Smooth muscle cell (in vitro differentiated cells): Measurements from ENCODE around the gene MAFB. TPM values are rescaled to one million over a fixed set of nuclear protein-coding genes. Genes with fewer than 3 reads are reported as not detected.

ENCODE experiments used
- DNase-seq: peaks from one replicate; lab custom pipeline; 2025; ENCODE audit not compliant: unreplicated experiment; lab: John Stamatoyannopoulos, UW
- H2AFZ ChIP-seq: fragments of 200-600 bp; sonication (generic); 2 replicates; pipeline ENCODE4 v1.6.0; 2016; ENCODE audit warnings: antibody characterized with exemption, low read depth, mild to moderate bottlenecking
- H3F3A ChIP-seq: fragments of 200-600 bp; sonication (generic); 2 replicates; pipeline ENCODE4 v1.6.0; 2017; ENCODE audit warnings: antibody characterized with exemption, low read depth
- H3K27ac ChIP-seq: fragments of 200-600 bp; sonication (generic); 2 replicates; pipeline ENCODE4 v1.5.1; 2016; ENCODE audit warnings: low read depth, mild to moderate bottlenecking
- H3K27me3 ChIP-seq: fragments of 200-600 bp; sonication (generic); 2 replicates; pipeline ENCODE4 v1.6.1; 2016; ENCODE audit warnings: low read depth, mild to moderate bottlenecking
- H3K36me3 ChIP-seq: fragments of 200-600 bp; sonication (generic); 2 replicates; pipeline ENCODE4 v1.5.1; 2016; ENCODE audit warnings: low read depth
- H3K4me1 ChIP-seq: fragments of 200-600 bp; sonication (generic); 2 replicates; pipeline ENCODE4 v1.5.1; 2016; ENCODE audit warnings: low read depth
- H3K4me2 ChIP-seq: fragments of 200-600 bp; sonication (generic); 2 replicates; pipeline ENCODE4 v1.6.0; 2016; ENCODE audit warnings: mild to moderate bottlenecking
- H3K4me3 ChIP-seq: fragments of 200-600 bp; sonication (generic); 2 replicates; pipeline ENCODE4 v1.5.1; 2016; ENCODE audit warnings: mild to moderate bottlenecking
- H3K79me2 ChIP-seq: fragments of 200-600 bp; sonication (generic); 2 replicates; pipeline ENCODE4 v1.6.0; 2016; ENCODE audit warnings: low read depth, mild to moderate bottlenecking
- H3K9ac ChIP-seq: fragments of 200-600 bp; sonication (generic); 2 replicates; pipeline ENCODE4 v1.6.0; 2016; ENCODE audit warnings: low read depth
- H3K9me3 ChIP-seq: fragments of 200-600 bp; sonication (generic); replicated peaks from 2 replicates; pipeline ENCODE4 v1.5.1; 2016; ENCODE audit warnings: low read depth
- H4K20me1 ChIP-seq: fragments of 200-600 bp; sonication (generic); 2 replicates; pipeline ENCODE4 v1.6.0; 2016; ENCODE audit warnings: low read depth
- whole genome bisulfite sequencing: methylation state at CpG from one replicate; pipeline ENCODE4 v1.1.7; 2016; ENCODE audit warnings: low lambda C conversion rate; 5-methylcytosine and 5-hydroxymethylcytosine counted together
- polyA plus RNA-seq: library from polyadenylated mRNA; unstranded; fragments of >200 nt; fragmentation: Nextera tagmentation; extraction: Ambion mirVana; gene quantifications from 2 replicates; pipeline ENCODE4 v1.2.1, GENCODE V29; 2016
- total RNA-seq: library from RNA; depleted of rRNA; stranded (reverse); fragments of >200 nt; gene quantifications from 2 replicates; pipeline ENCODE4 v1.2.3, GENCODE V29; 2014
- TF ChIP-seq, protein P1 (sequence below): fragments of 200-600 bp; sonication (generic); IDR thresholded peaks from 2 replicates; pipeline ENCODE4 v1.5.1; 2017; ENCODE audit warnings: borderline replicate concordance, mild to moderate bottlenecking, antibody characterized with exemption; ENCODE audit not compliant: insufficient read depth, poor library complexity, severe bottlenecking

MAFB gene
- total and polyA plus RNA-seq, 2 experiments from 2014 or later: 14.4 to 15.7 TPM

DNA sequence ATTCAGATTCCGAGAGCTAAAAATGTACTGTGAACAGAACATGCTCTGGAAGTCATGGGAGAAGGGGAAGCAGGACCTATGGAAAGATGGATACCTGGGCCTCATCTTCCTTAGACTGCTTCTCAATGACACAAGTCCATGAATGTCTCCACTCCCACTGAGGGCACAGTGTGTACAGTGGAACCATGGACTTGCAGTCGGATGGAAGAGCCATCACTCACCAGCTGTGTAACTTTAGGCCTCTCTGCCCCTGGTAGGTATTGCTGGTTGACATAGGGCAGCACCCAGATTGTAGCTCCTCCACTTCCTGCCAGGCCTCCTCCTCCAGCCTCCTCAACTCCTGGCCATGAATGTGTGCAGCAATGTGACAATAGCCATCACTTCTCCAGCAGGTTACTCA, 52.5 kb downstream of the MAFB start:
- TF ChIP-seq, protein P1, sequence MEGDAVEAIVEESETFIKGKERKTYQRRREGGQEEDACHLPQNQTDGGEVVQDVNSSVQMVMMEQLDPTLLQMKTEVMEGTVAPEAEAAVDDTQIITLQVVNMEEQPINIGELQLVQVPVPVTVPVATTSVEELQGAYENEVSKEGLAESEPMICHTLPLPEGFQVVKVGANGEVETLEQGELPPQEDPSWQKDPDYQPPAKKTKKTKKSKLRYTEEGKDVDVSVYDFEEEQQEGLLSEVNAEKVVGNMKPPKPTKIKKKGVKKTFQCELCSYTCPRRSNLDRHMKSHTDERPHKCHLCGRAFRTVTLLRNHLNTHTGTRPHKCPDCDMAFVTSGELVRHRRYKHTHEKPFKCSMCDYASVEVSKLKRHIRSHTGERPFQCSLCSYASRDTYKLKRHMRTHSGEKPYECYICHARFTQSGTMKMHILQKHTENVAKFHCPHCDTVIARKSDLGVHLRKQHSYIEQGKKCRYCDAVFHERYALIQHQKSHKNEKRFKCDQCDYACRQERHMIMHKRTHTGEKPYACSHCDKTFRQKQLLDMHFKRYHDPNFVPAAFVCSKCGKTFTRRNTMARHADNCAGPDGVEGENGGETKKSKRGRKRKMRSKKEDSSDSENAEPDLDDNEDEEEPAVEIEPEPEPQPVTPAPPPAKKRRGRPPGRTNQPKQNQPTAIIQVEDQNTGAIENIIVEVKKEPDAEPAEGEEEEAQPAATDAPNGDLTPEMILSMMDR: no peak
- Histone ChIP-seq H3K4me3 (no peak overlapping the region), H3K4me1 (no peaks in the 10 kb centered on the region), H3K27ac (no peak overlapping the region), H3K36me3 (no peaks in the 10 kb centered on the region), H3K9ac (no peak overlapping the region), H3F3A (no peaks in the 10 kb centered on the region), H2AFZ (no peak overlapping the region), H3K79me2 (no peaks in the 10 kb centered on the region), H3K27me3 (no peaks in the 10 kb centered on the region), H3K9me3 (no peaks in the 10 kb centered on the region), H3K4me2 (no peak overlapping the region), H4K20me1 (no peaks in the 10 kb centered on the region)
- 92% methylated on average over 2 of the region's 2 CpGs for WGBS
- no peak for DNase-seq

DNA sequence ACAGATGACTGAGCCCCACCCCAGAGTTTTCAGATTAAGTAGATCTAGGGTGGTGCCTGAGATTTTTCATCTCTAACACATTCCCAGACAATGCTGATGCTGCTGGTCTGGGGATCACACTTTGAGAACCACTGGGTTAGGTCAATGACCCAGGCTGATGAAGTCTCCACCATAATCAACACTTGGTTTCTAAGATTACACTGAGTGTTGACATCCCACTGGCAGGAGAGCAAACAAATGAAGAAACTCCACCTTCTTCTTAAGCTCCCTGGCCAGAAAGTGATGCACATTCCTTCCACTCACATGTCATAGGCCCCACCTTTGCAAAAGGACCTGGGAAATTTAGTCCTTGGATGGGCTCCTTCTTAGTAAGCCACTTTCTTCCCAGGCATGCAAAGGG, 53.1 kb downstream of the MAFB start:
- Histone ChIP-seq H3K4me2 (no peak overlapping the region), H3K4me3 (no peak overlapping the region), H4K20me1 (no peaks in the 10 kb centered on the region), H3K79me2 (no peaks in the 10 kb centered on the region), H3K9me3 (no peaks in the 10 kb centered on the region), H3K27me3 (no peaks in the 10 kb centered on the region), H3K36me3 (no peaks in the 10 kb centered on the region), H3F3A (no peaks in the 10 kb centered on the region), H3K4me1 (no peaks in the 10 kb centered on the region), H2AFZ (no peak overlapping the region), H3K9ac (no peak overlapping the region), H3K27ac (no peak overlapping the region)
- TF ChIP-seq, protein P1: no peak
- DNase-seq: no peak
